Measurements from ENCODE around the gene RNF169. TPM values are rescaled to one million over a fixed set of nuclear protein-coding genes. Genes with fewer than 3 reads are reported as not detected.
A peak's percentile ranks its signal among the peaks of the same experiment; 100 is the strongest.

Gene RNF169
- total RNA-seq, 1 donor from 2014 or later: 15.5 TPM

DNA sequence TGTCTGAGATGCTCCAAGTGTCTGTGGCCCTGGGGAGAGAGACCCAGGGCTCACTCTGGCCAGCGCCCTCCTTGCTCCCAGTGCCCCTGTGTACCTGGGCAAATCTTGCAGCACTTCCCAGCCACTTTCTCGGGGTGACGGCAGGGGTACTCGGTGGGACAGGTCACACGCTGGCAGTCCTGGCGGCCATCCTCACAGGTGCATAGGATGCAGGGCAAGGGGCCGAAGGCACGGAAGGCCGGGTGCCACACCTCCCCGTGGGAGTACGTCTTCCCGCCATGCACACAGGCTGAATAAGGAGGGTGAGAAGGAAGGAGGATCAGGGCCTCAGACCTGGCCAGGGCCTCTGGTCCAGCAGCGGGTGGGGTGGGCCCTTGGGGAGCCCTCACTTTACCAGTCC, 45.4 kb upstream of the RNF169 start:
- H3K27me3 Mint-ChIP-seq (ENCODE audit: unreplicated experiment): peaks cover 2% of the 10 kb centered on the region
- no peak overlapping the region for H3K27ac Mint-ChIP-seq (ENCODE audit: unreplicated experiment)

DNA sequence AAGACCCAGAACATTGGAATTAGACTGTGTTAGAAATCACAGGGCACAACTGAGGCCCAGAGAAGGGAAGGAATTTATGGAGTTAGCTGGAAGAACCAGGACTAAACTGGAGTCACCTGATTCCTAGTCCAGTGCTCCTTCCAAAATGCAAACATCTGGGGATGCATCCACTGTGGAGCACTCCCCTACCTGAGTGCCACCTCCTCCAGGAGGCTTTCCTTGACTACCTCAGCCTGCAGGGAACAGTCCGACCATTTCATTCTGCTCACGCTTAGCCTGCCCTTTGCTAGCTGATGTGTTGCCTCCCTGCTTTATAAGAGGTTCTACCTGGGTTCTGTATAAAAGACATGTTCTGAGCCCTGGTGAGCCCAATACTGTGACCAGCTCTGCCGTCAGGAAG, 41.5 kb upstream of the RNF169 start:
- no peak overlapping the region for H3K4me3 Mint-ChIP-seq (ENCODE audit: unreplicated experiment)
- TF ChIP-seq, protein P1, sequence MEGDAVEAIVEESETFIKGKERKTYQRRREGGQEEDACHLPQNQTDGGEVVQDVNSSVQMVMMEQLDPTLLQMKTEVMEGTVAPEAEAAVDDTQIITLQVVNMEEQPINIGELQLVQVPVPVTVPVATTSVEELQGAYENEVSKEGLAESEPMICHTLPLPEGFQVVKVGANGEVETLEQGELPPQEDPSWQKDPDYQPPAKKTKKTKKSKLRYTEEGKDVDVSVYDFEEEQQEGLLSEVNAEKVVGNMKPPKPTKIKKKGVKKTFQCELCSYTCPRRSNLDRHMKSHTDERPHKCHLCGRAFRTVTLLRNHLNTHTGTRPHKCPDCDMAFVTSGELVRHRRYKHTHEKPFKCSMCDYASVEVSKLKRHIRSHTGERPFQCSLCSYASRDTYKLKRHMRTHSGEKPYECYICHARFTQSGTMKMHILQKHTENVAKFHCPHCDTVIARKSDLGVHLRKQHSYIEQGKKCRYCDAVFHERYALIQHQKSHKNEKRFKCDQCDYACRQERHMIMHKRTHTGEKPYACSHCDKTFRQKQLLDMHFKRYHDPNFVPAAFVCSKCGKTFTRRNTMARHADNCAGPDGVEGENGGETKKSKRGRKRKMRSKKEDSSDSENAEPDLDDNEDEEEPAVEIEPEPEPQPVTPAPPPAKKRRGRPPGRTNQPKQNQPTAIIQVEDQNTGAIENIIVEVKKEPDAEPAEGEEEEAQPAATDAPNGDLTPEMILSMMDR (IDR thresholded peaks at IDR 0.05): no peak
- no peaks in the 10 kb centered on the region for H3K36me3 Mint-ChIP-seq (ENCODE audit: unreplicated experiment)
- H3K27me3 Mint-ChIP-seq (ENCODE audit: unreplicated experiment): peaks cover 1% of the 10 kb centered on the region
- H3K9me3 Mint-ChIP-seq (ENCODE audit: unreplicated experiment): no peaks in the 10 kb centered on the region
- H3K4me1 Mint-ChIP-seq (ENCODE audit: unreplicated experiment): peaks cover 17% of the 10 kb centered on the region
- H3K27ac Mint-ChIP-seq (ENCODE audit: unreplicated experiment): no peak overlapping the region
- DNase-seq (ENCODE audit: extremely low spot score, unreplicated experiment): no peak

More for the DNA sequence above, 45.4 kb upstream of the RNF169 start:
- Mint-ChIP-seq H3K9me3 (ENCODE audit: unreplicated experiment) (no peaks in the 10 kb centered on the region), H3K4me3 (ENCODE audit: unreplicated experiment) (no peak overlapping the region), H3K36me3 (ENCODE audit: unreplicated experiment) (no peaks in the 10 kb centered on the region), H3K4me1 (ENCODE audit: unreplicated experiment) (peaks cover 5% of the 10 kb centered on the region)
- TF ChIP-seq, protein P1 (IDR thresholded peaks at IDR 0.05): no peak
- DNase-seq (ENCODE audit: extremely low spot score, unreplicated experiment): no peak

DNA sequence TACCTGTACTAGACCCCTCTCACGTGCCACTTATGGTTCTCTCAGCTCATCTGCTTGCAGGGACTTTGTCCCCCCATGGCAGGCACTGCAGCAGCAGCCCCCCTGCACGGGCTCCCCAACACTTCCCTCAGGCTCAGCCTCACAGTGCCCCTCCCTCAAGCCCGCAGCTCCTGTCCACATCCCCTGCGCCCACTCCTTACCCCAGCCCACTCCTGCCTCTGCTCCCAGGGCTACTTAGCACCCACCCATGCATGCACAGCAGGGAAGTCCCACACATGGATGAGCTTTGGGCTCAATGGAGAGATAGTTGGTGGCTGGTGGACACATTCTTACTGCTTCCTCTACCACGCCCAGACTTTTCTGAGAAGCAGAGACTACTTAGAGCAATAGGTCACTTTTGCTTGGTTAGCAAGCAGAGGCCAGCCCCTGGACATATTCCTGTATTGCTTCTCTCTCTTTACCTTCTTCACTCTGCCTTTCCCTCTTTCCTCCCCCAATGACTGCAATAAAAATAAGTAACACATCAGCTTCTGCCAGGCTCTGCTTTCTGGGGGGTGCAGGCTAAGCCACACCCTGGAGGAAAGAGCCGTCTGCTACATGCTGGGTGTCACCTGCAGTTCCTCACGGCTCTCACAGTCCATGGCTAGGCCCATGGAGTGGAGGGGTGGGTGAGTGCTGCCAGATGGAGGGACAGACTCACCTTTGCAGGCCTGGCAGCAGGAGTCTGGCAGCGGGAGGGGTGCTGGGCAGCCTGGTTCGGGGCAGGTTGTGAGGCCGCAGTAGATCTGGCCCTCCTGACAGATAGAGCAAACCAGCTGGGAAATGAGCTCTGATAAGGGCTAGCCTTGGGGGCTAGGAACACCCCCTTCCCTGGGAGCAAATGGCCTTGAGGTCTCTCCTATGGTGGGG, 40.8 kb upstream of the RNF169 start:
- H3K4me3 Mint-ChIP-seq (ENCODE audit: unreplicated experiment): no peak overlapping the region
- no peaks in the 10 kb centered on the region for H3K36me3 Mint-ChIP-seq (ENCODE audit: unreplicated experiment)
- H3K27ac Mint-ChIP-seq (ENCODE audit: unreplicated experiment): no peak overlapping the region
- H3K27me3 Mint-ChIP-seq (ENCODE audit: unreplicated experiment): no peaks in the 10 kb centered on the region
- H3K4me1 Mint-ChIP-seq (ENCODE audit: unreplicated experiment): peaks cover 15% of the 10 kb centered on the region
- no peak for DNase-seq (ENCODE audit: extremely low spot score, unreplicated experiment)
- TF ChIP-seq, protein P1 (IDR thresholded peaks at IDR 0.05): no peak
- H3K9me3 Mint-ChIP-seq (ENCODE audit: unreplicated experiment): no peaks in the 10 kb centered on the region

DNA sequence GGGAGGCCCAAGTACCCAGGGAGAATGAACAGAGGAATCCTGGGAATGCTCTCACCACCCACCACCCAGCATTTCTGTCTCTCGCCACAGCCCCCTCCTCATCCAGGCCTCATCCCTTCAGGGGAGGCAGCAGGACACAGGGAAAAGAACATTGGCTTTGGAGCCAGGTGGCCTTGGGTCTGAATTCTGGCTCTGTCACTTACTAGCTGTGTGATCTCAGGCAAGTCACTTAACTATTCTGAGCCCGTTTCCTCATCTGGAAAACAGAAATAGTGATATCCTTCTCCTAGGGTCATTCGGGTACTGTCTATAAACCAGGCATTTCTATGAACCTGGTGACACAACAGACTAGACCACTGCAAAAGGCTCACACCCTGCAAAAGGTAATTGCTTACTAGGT, 39.5 kb upstream of the RNF169 start:
- TF ChIP-seq, protein P1 (IDR thresholded peaks at IDR 0.05): no peak
- H3K27me3 Mint-ChIP-seq (ENCODE audit: unreplicated experiment): no peaks in the 10 kb centered on the region
- H3K4me1 Mint-ChIP-seq (ENCODE audit: unreplicated experiment): peaks cover 15% of the 10 kb centered on the region
- H3K36me3 Mint-ChIP-seq (ENCODE audit: unreplicated experiment): no peaks in the 10 kb centered on the region
- H3K4me3 Mint-ChIP-seq (ENCODE audit: unreplicated experiment): no peak overlapping the region
- no peak for DNase-seq (ENCODE audit: extremely low spot score, unreplicated experiment)
- H3K27ac Mint-ChIP-seq (ENCODE audit: unreplicated experiment): no peak overlapping the region
- H3K9me3 Mint-ChIP-seq (ENCODE audit: unreplicated experiment): no peaks in the 10 kb centered on the region

DNA sequence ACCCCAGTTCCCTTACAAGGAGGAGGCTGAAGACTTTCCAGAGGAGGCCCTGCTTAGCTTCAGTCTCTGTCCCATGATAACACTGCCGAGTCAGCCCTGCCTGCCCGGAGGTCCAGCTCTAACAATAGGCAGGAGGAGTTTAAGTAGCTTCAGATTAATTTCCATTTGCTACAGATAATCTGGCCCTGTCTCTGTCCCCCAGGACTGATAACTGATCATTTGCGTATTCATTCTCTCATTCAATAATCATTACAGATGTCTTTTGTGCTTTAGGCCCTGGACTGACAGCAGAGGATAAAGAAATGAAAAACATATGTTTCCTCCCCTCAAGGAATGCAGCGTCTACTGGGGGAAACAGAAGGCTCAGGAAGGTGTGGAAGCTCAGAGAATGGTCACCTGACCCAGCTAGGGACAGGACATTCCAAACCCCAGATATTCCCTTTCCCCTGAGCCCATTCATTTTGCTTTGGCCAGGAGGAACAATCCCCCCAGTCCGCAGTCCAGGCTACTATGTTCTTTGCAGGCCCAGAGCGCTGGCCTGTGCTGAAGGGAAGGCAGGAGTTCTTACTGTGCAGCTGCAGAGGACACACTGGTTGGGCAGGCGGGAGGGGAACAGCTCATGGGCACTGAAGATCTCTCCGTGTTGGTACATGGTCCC, 38.2 kb upstream of the RNF169 start:
- H3K9me3 Mint-ChIP-seq (ENCODE audit: unreplicated experiment): no peaks in the 10 kb centered on the region
- DNase-seq (ENCODE audit: extremely low spot score, unreplicated experiment): no peak
- TF ChIP-seq, protein P1 (IDR thresholded peaks at IDR 0.05): no peak
- peak overlapping the region; percentile 68 for H3K27ac Mint-ChIP-seq (ENCODE audit: unreplicated experiment)
- H3K36me3 Mint-ChIP-seq (ENCODE audit: unreplicated experiment): no peaks in the 10 kb centered on the region
- H3K4me3 Mint-ChIP-seq (ENCODE audit: unreplicated experiment): no peak overlapping the region
- no peaks in the 10 kb centered on the region for H3K27me3 Mint-ChIP-seq (ENCODE audit: unreplicated experiment)
- H3K4me1 Mint-ChIP-seq (ENCODE audit: unreplicated experiment): peaks cover 15% of the 10 kb centered on the region

Measured in osteocyte (in vitro differentiated cells).